Esophagus squamous epithelium (tissue), 5 donors: ENCODE data around the gene SLC38A11. TPM values are rescaled to one million over a fixed set of nuclear protein-coding genes. Genes with fewer than 3 reads are reported as not detected.

Source experiments
- DNase-seq: peaks from one replicate; lab custom pipeline; 2025; lab: John Stamatoyannopoulos, UW
- H3K27ac ChIP-seq, 4 donors: fragments of 200-600 bp; sonication (generic); one replicate each; pipeline ENCODE4 v1.5.1; 2016 to 2019; ENCODE audit warnings: mild to moderate bottlenecking in 1 of 4
- H3K27me3 ChIP-seq, 4 donors: fragments of 200-600 bp; sonication (generic); 1 replicate in 3 of 4; 2 replicates in 1 of 4; pipeline versions ENCODE4 v1.5.1 to v1.6.0; 2017 to 2021; ENCODE audit warnings: antibody characterized with exemption in 1 of 4
- H3K36me3 ChIP-seq, 3 donors: fragments of 200-600 bp; sonication (generic); one replicate each; pipeline ENCODE4 v1.5.1; 2016 to 2019
- H3K4me1 ChIP-seq, 3 donors: fragments of 200-600 bp; sonication (generic); one replicate each; pipeline ENCODE4 v1.5.1; 2017 to 2019
- H3K4me3 ChIP-seq, 4 donors: fragments of 200-600 bp; sonication (generic); 1 replicate in 3 of 4; 2 replicates in 1 of 4; pipeline ENCODE4 v1.5.1; 2016 to 2019; ENCODE audit warnings: mild to moderate bottlenecking in 2 of 4, moderate library complexity in 1 of 4
- H3K9me3 ChIP-seq, 3 donors: fragments of 200-600 bp; sonication (generic); one replicate each; pipeline ENCODE4 v1.5.1; 2016 to 2019
- POLR2A ChIP-seq, 4 donors: fragments of 450-650 bp; IDR thresholded peaks; one replicate each; pipeline ENCODE4 v1.6.1; 2017; ENCODE audit warnings: antibody characterized with exemption in 4 of 4, mild to moderate bottlenecking in 4 of 4, moderate library complexity in 3 of 4
- WGBS, 2 donors: methylation state at CpG; one replicate each; pipeline ENCODE4 v1.1.5; 2018; 5-methylcytosine and 5-hydroxymethylcytosine counted together
- intact Hi-C: fragments of 100-400 bp; cut with DNase I; formaldehyde crosslinking; loops from one replicate; pipeline ENCODE4 v1.15.0; 2022
- total RNA-seq, 4 donors: library from RNA; depleted of rRNA; stranded (reverse); fragments of >200 nt; gene quantifications; one replicate each; pipeline ENCODE4 v1.1.0, GENCODE V29; 2016
- TF ChIP-seq, protein P1 (sequence below), 6 experiments: fragments of 450-650 bp in 4 of 6; fragments of 200-600 bp in 2 of 6; sonication (generic) in 2 of 6; IDR thresholded peaks; one replicate each; pipeline ENCODE4 v1.5.1; 2016 to 2019; ENCODE audit warnings: antibody characterized with exemption in 6 of 6, mild to moderate bottlenecking in 4 of 6, moderate library complexity in 4 of 6
- donor health status: DM: yes; HTN: yes; CAD: no.

Gene SLC38A11
- total RNA-seq, 4 donors from 2014 or later = 0.47 to 2.5 (median 0.66) TPM; not detected in 1

GRCh38 chr2:164920430-164920829, 34.9 kb downstream of the SLC38A11 start:
- intact Hi-C loops = no loop called here
- TF ChIP-seq, protein P1, sequence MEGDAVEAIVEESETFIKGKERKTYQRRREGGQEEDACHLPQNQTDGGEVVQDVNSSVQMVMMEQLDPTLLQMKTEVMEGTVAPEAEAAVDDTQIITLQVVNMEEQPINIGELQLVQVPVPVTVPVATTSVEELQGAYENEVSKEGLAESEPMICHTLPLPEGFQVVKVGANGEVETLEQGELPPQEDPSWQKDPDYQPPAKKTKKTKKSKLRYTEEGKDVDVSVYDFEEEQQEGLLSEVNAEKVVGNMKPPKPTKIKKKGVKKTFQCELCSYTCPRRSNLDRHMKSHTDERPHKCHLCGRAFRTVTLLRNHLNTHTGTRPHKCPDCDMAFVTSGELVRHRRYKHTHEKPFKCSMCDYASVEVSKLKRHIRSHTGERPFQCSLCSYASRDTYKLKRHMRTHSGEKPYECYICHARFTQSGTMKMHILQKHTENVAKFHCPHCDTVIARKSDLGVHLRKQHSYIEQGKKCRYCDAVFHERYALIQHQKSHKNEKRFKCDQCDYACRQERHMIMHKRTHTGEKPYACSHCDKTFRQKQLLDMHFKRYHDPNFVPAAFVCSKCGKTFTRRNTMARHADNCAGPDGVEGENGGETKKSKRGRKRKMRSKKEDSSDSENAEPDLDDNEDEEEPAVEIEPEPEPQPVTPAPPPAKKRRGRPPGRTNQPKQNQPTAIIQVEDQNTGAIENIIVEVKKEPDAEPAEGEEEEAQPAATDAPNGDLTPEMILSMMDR (IDR thresholded peaks at IDR 0.05) = no peak
- no peak for TF ChIP-seq POLR2A (IDR thresholded peaks at IDR 0.05)
- no peaks in the 10 kb centered on the region for H3K9me3 ChIP-seq
- DNase-seq = no peak
- 22 to 29% methylated on average over 4 of the region's 4 CpGs for WGBS, 2 donors
- H3K36me3 ChIP-seq = no peaks in the 10 kb centered on the region
- H3K27me3 ChIP-seq = no peaks in the 10 kb centered on the region
- no peak overlapping the region for H3K4me3 ChIP-seq
- H3K4me1 ChIP-seq = peaks cover 0 to 5% (median 0%) of the 10 kb centered on the region in 3 donors
- no peak overlapping the region for H3K27ac ChIP-seq

DNA sequence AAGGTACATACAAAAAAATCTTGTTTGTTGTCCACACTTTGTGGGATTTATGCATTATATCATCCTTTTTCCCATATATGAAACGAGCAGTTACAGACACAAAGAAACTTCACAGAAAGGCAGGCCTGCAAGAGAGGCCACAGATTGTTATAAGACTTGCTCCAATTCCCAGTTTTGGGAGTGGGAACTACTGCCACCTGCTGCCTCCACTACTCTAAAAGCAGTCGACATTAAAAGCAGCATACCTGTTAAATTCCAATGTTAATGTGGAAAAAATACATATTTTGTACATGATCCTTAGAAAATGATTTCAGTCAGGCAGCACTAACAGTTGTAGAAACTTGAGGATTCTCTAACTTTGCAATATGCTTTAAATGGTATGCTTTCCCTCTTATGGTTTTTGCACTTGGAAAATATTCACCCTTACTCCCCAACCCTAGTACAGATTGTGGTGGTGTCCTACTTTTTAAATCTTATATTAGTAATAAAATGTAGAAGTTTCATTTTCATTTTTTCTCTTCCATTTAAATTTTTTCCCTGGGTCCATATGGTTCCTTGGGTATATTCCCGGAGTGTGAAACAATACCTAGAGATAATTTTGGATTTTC, 37.9 kb downstream of the SLC38A11 start:
- intact Hi-C loops = loop anchor here (5.0 to 10.0 kb wide), 2 partner anchors 75 to 183 kb away; partner anchors contain the start of gene COBLL1
- TF ChIP-seq POLR2A (IDR thresholded peaks at IDR 0.05) = no peak
- TF ChIP-seq, protein P1 (IDR thresholded peaks at IDR 0.05) = peak; percentile 11 to 75 (median 58)
- no peak for DNase-seq
- Histone ChIP-seq H3K27me3 (no peaks in the 10 kb centered on the region), H3K9me3 (no peaks in the 10 kb centered on the region), H3K27ac (no peak overlapping the region), H3K4me1 (peaks cover 5 to 32% (median 13%) of the 10 kb centered on the region in 3 donors), H3K4me3 (no peak overlapping the region), H3K36me3 (no peaks in the 10 kb centered on the region)
- 36% methylated on average over 3 of the region's 3 CpGs for WGBS, 2 donors

DNA sequence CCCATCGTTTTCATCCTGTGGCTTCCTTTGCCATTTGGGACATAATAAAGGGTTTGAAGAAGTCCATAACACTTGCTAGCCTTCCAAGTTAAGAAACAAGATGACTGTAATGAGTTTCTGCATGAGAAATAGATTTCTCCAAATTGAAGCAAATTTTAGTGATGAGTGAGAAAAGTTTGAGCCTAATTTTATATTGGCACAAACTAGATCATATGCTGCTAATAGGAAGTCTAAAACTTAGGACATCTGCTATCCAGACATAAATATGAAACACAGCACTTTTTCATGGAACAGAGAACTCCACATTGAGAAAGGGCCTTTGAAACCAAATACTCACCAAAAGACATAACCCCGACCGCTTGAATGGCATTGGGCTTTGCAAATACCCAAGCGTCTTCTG, 39.8 kb downstream of the SLC38A11 start:
- DNase-seq = no peak
- no peak for TF ChIP-seq POLR2A (IDR thresholded peaks at IDR 0.05)
- TF ChIP-seq, protein P1 (IDR thresholded peaks at IDR 0.05) = no peak
- H3K4me1 ChIP-seq = peaks cover 5 to 50% (median 15%) of the 10 kb centered on the region in 3 donors
- no peaks in the 10 kb centered on the region for H3K27me3 ChIP-seq
- H3K27ac ChIP-seq = no peak overlapping the region
- WGBS, 2 donors = 77 to 86% methylated on average over 4 of the region's 4 CpGs
- intact Hi-C loops = loop anchor here (5.0 to 10.0 kb wide), 2 partner anchors 73 to 181 kb away; partner anchors contain the start of gene COBLL1
- no peaks in the 10 kb centered on the region for H3K36me3 ChIP-seq
- H3K4me3 ChIP-seq = no peak overlapping the region
- H3K9me3 ChIP-seq = no peaks in the 10 kb centered on the region

- H3K4me3 ChIP-seq = no peak overlapping the region
- TF ChIP-seq POLR2A (IDR thresholded peaks at IDR 0.05) = no peak
- TF ChIP-seq, protein P1 (IDR thresholded peaks at IDR 0.05) = peak in 5 of 6 experiments; percentile 33 to 67 (median 44)
- H3K27me3 ChIP-seq = no peaks in the 10 kb centered on the region
- H3K9me3 ChIP-seq = no peaks in the 10 kb centered on the region
- DNase-seq = no peak
- peak overlapping the region; percentile 35 to 79 (median 75) for H3K27ac ChIP-seq
- peaks cover 5 to 65% (median 25%) of the 10 kb centered on the region in 3 donors for H3K4me1 ChIP-seq
- intact Hi-C loops = loop anchor here (10.0 kb wide), 1 partner anchor 179 kb away; no protein-coding TSS in a partner anchor
- no peaks in the 10 kb centered on the region for H3K36me3 ChIP-seq
Observed at GRCh38 chr2:164913640-164914350, 41.5 kb downstream of the SLC38A11 start.

DNA sequence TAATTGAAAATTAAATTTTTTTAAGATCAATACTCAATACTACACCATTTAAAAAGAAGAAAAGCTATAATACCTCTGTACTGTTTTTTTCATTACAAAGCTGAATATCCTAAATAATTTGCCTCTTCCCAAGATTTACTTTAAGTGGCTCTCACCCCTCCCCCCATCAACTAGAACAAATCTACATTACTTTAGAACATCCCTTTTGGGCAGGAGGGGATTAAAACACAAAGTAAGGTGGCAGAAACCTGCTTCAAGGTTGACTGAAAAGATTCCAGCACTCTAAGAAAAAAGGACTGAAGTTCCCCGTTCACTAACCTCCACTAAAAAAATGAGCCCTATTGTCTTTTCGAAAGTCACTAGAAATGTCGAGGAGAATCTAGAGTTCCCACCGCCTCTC, 42.3 kb downstream of the SLC38A11 start:
- intact Hi-C loops = loop anchor here (10.0 kb wide), 1 partner anchor 178 kb away; no protein-coding TSS in a partner anchor
- TF ChIP-seq, protein P1 (IDR thresholded peaks at IDR 0.05) = no peak
- TF ChIP-seq POLR2A (IDR thresholded peaks at IDR 0.05) = no peak
- WGBS, 2 donors = 71 to 86% methylated on average over 4 of the region's 4 CpGs
- Histone ChIP-seq H3K9me3 (no peaks in the 10 kb centered on the region), H3K36me3 (no peaks in the 10 kb centered on the region), H3K4me1 (peaks cover 5 to 65% (median 25%) of the 10 kb centered on the region in 3 donors), H3K4me3 (no peak overlapping the region), H3K27ac (peak overlapping the region in 3 of 4 donors; percentile 73 to 79 (median 77)), H3K27me3 (no peaks in the 10 kb centered on the region)
- DNase-seq = no peak
